HG02763 (cell line): ENCODE results near the gene POLE4.

Source experiments
- ATAC-seq: cut with Tn5 transposase; IDR thresholded peaks from one replicate; pipeline ENCODE4 v1.9.1; 2021; ENCODE audit warnings: mild to moderate bottlenecking, moderate library complexity; ENCODE audit not compliant: unreplicated experiment

The POLE4 gene

DNA sequence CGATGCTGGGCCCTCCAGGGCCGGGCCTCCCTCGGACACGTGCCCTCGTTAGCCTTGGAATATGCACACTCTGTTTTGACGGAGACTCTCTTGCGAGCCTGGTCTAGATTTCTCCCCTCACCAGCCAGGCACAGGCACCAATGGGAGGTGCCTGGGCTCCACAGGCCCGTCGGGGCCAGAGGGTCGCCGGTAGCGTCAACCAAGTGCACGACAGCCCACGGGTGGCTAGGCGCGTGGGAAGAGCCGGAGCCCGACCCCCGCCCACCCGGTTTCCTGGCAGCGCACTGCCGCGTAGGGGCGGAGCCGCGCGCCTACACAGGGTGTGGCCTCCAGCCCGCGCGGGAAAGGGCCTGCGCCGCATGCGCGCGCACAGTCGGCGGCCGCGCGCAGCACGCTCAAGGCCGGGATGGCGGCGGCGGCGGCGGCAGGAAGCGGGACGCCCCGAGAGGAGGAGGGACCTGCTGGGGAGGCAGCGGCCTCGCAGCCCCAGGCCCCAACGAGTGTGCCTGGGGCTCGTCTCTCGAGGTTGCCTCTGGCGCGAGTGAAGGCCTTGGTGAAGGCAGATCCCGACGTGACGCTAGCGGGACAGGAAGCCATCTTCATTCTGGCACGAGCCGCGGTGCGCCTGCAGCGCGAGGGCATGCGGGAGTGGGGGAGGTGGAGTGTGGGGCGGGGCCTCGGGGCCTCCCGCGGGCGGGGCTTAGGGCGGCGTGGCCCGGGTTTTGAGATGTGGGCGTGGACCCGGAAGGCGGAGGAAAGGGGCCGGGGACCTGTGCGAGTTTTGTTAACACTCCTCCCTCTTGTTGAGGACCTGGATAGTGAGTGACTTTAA is at the start of gene POLE4:
TSS of gene POLE4 (plus strand) at position 370 of the 832 bp plus-strand sequence. CDS start at position 407, 37 bp downstream.
- ATAC-seq, result peak; percentile 90

DNA sequence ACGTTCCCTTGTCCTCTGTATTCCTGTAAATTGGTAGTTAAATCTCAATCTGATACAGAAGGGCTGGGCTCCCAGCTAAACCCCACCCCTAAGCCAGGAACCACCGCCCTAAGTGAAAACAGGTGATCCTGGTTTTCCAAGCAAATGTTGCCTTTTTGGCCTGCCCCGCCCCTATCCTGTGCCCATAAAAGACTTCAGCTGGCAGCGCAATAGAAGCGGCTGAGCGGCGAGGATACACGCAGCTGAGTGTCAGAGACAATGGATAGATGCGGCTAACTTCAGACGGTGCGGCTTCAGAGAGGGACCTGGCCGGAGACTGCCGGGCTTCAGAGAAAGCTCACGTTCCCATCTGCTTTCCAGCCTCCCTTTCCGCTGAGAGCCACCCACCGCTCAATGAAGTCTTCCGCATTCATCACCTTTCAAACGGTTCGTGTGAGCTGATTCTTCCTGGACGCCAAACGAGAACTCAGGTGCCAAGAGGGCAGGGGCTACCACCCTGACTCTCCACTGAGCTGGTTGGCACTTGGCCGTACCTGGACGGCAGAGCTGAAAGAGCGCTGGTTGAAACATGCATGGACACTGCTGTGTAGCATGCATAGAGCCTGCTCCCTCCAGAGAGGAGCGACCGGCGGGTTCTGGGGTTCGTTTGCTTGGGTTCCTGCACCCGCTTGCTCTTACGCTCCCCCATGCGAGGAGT is 49.5 kb upstream of the POLE4 start:
- ATAC-seq, result no peak

- no peak for ATAC-seq
These were observed 48.2 kb upstream of the POLE4 start for GRCh38 chr2:74910245-74910644.

DNA sequence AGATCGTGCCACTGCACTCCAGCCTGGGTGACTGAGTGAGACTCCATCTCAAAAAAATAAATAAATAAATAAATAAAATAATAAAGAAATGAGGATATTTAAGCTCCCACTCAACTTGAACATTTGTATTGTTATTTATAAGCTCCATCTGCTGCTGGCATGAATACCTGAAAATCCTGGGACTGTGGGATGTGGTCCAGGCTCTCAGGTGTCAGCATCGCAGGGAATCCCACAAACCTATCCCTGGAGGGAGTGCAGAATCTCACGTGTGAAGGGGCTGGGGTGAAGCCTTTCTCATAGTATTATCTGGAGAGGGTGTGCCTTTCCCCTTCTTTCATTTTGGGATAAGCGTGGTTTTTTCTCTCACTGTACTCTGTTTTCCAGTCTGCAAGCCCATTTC is 47.4 kb upstream of the POLE4 start:
- ATAC-seq, result no peak

GRCh38 chr2:74915743-74916142 is 42.7 kb upstream of the POLE4 start:
- no peak for ATAC-seq

DNA sequence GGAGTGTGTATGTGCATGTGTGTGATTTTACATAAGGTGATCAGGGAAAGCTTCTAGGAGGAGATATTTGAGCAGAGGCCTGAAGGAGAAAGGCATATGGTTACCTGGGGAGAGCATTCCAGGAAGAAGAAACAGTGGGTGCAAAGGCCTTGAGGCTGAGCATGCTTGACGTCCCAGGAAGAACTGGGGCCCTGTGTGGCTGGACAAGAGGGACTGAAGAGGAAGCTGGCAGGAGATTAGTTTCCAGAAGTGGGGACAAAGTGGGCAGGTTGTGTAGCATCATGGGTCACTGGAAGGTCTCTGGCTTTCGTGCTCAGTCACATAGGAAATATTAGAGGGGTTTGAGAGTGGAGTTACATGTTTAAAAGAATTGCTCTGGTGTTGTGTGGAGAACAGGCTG is 42.0 kb upstream of the POLE4 start:
- ATAC-seq, result no peak

GRCh38 chr2:74917702-74918619 is 40.5 kb upstream of the POLE4 start:
- ATAC-seq, result no peak

DNA sequence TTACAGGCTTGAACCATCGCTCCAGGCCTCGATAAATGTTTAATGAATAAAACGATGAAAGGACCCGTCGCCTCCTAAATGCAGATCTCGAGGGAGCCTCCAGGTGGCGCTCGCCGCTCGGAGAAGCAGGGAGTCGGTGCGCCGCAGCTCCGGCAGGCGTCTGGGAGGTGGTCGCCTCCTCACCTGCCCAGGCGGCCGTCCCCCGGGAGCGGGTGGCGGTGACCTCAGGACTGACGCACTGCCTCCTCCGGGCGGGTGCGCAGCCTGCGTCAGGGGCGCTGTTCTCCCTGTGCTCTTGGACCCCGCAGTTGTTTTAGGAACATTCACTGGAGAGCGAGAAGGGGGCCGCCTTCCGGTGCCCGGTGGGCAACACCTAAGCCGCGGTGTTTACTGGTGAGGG is 38.6 kb upstream of the POLE4 start:
- ATAC-seq, result no peak

- ATAC-seq, result no peak
These were observed 37.2 kb upstream of the POLE4 start for GRCh38 chr2:74921236-74921736.

DNA sequence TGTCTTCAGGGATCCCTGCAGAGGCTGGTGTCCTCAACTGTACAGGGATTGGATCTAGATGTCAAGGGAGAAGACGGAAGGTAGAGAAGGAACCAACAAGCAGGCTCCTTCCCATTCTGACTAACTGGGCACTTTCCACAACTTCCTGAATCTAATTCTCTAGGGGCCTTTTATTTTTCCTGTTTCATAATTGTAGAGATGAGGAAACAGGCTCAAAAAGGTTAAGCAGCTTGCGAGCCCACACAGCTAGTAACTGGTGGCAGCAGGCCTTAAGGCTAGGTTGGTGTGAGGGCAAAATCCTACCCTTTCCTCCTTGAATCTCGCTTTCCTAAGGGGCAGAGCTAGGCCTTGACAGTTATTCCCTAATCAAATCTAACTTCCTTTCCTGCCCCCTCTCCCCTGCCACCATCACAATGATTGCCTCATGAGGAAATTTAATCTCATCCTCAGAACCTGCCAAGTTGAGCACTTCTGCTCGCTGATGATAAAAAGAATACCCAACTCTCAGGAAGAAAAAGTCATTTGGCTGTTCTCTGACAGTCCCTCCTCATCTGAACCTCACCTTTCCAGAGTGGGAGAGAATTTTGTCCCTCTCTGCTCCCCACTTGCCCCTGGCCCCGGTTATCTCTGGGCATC is 35.7 kb upstream of the POLE4 start:
- ATAC-seq, result no peak

DNA sequence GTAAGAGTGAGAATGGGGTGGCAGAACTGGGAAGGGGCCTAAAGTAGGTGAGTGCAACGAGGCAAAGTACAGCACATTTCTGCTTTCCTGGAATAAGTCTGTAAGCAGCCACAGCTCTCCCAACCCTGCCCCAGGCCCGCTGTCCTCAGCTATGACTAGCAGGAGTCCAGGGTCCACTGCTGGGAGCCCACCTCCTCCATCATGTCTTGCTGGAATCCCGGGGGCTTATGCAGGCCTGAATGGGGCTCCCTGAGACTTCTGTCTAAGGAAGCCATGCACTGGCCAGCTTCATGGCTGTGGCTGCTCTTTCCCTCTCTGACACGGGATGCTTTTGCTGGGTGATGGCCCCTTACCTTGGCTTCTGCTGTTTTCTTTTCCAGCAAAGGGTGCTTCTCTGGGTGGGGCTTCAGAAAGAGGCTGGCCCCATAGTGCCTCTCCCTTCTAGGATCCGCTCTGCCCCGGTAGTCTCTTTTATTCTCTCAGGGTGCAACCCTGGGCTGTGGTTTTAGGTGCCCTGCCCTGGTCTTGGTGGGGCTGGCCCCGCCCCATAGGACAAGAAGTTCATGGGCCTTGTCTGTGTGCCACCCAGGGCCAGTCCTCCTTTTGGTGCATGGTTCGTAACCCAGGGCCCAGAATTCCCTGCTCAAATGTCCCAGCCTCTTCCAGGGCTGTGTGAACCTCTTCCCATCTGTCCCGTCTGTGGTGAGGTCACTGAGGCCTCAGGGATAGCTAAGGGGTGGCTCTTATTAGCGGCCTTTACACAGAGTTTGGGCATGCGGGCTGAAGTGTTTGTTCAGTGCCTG is 33.8 kb upstream of the POLE4 start:
- no peak for ATAC-seq

DNA sequence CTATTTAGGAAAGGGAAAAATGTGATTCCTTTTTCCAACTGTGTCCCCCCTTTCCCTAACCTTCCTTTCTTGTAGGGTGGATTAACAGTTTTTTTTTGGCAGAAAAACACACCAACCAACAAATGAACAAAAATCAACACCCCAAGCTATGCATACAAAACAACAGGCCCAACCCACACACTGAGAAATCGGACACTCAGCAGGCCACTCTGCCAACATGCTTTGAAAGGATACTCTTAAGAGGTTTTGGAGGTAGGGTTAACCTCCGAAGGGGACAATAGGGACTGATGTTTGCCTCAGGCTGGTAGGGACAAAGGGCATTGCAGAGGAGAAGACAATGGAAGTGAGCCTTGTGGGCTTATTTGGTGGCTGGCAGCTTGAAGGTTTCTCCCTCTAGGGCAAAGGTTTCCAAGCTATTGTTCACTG is 33.1 kb upstream of the POLE4 start:
- no peak for ATAC-seq

- no peak for ATAC-seq
These were observed 30.8 kb upstream of the POLE4 start for GRCh38 chr2:74927621-74928020.

DNA sequence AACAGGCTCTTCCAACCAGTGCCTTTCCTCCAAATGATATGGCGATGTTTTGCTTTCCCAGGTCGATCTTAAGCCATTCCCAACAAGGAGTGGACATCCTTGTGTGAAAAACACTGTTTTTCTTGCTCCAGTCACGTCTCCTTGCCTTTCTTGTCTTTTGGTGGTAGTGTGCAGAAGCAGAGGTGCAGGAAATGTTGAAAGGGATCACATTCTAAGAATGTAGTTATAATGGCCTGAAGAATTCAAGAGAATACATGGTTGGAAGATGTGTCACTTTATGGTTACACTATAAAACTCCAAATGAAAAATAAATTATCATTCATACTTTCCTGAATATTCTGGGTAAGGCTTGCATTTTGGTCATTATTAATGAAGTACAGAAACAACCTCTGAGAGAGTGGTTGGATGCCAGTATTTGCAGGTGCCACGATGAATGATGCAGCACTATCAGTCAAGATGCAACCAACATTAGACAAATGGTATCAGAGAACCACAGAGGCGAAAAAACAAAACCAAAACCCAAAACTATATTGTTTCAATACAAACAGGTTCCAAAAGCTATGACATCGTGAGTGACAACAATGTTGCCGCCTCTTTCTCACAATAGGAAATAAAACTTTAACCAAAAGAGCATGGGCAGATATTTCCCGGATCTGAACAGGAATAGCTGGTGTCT is 27.5 kb upstream of the POLE4 start:
- no peak for ATAC-seq

GRCh38 chr2:74931940-74932339 is 26.5 kb upstream of the POLE4 start:
- no peak for ATAC-seq

DNA sequence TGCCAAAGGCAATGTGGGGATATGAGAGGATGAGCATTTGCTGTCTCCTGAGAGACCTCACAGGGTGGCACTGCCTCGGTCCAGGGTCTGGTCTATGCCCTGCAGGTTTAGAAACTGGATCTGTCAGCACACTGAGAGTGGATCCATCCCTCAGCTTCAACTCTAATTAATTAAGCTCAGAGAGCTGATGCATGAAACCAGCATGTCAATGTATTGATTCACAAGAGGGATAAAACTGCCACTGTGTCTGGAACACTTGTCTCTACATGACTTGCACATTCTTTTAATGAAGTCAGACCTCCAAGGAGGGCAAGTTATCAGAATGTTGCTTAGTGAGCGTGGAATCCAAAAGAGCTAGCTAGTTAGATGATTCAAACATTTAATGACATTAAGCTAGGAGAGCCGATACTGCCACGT is 22.5 kb upstream of the POLE4 start:
- ATAC-seq, result no peak

DNA sequence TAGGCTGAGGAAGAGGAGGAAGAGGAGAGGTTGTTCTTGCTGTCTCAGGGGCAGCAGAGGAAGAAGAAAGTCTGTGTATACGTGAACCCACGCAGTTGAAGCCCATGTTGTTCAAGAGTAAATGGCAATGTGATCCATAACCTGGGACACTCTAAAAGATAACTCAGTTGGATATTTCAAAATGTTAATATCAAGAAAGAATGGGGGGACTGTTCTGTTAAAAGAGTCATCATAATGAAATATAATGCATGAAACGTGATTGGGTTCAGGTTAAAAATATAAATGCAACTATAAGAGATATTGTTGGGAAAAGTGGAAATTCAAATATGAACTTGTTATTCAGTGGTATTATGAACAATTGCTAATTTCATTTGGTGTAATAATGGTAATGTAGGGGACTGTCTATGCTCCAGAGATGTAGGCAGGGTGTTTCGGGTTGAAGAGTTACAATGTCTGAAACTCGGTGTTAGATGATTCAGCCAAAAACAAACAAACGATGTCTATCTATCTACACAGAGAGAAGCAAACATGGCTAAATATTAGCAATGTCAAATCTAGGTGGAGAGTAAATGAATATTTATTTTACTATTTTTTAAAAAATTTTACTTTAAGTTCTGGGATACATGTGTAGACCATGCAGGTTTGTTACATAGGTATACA is 21.1 kb upstream of the POLE4 start:
- ATAC-seq, result no peak

- ATAC-seq, result no peak
These were observed 20.2 kb upstream of the POLE4 start for GRCh38 chr2:74938264-74938663.
